Fibroblast of skin of left biceps (primary cell): ENCODE data around the gene SYVN1.
"Not testable (repeated sequence)": the region's sequence is repeated elsewhere in the genome, so short reads cannot be mapped to it uniquely, and the experiment has no call there.

ENCODE experiments used
- DNase-seq, 2 experiments: peaks; one replicate each; pipeline ENCODE4 v3.0.0-alpha.2; 2013; ENCODE audit warnings: low read depth in 2 of 2

SYVN1 gene

GRCh38 chr11:65151331-65151899 lies 17.1 kb upstream of the SYVN1 start:
- no peak for DNase-seq

- peak; percentile 20 to 40 for DNase-seq
These were observed 16.4 kb upstream of the SYVN1 start for GRCh38 chr11:65150509-65151299.

GRCh38 chr11:65150131-65150508 lies 15.8 kb upstream of the SYVN1 start:
- DNase-seq: not testable (repeated sequence)

GRCh38 chr11:65148657-65149056 lies 14.3 kb upstream of the SYVN1 start:
- DNase-seq: no peak

- no peak for DNase-seq
These were observed 13.2 kb upstream of the SYVN1 start for GRCh38 chr11:65147352-65148075.

GRCh38 chr11:65141896-65142494 lies 7.7 kb upstream of the SYVN1 start:
- no peak for DNase-seq

GRCh38 chr11:65136515-65137096 lies 2.3 kb upstream of the SYVN1 start:
- no peak for DNase-seq

- no peak for DNase-seq
These were observed 1.4 kb upstream of the SYVN1 start for GRCh38 chr11:65135633-65136145.

GRCh38 chr11:65134952-65135632 lies 773 bp upstream of the SYVN1 start:
- DNase-seq: peak; percentile 90 to 92

GRCh38 chr11:65133724-65134123 lies 595 bp downstream of the SYVN1 start:
- DNase-seq: no peak

GRCh38 chr11:65132988-65133700 lies 1.2 kb downstream of the SYVN1 start:
- DNase-seq: no peak

GRCh38 chr11:65132238-65132987 lies 1.9 kb downstream of the SYVN1 start:
- DNase-seq: no peak

GRCh38 chr11:65131895-65132237 lies 2.5 kb downstream of the SYVN1 start:
- DNase-seq: no peak

- DNase-seq: no peak
These were observed 2.9 kb downstream of the SYVN1 start for GRCh38 chr11:65131417-65131776.

GRCh38 chr11:65130631-65131416 lies 3.5 kb downstream of the SYVN1 start:
- no peak for DNase-seq

- DNase-seq: no peak
These were observed 4.5 kb downstream of the SYVN1 start for GRCh38 chr11:65129649-65130441.

- DNase-seq: no peak
These were observed 5.9 kb downstream of the SYVN1 start for GRCh38 chr11:65128182-65129145.
